H1 (cell line): Measurements from ENCODE around the gene DICER1. TPM values are rescaled to one million over a fixed set of nuclear protein-coding genes. Genes with fewer than 3 reads are reported as not detected.

ENCODE experiments used
- CTCF ChIA-PET: fragments of 300-600 bp; sonication (Branson Sonifier 250); formaldehyde crosslinking; loops from one replicate; lab custom pipeline; 2021; ENCODE audit not compliant: partially characterized antibody; lab: Charles Lee
- POLR2A ChIA-PET: fragments of 300-600 bp; sonication (Branson Sonifier 250); formaldehyde crosslinking; loops from one replicate; lab custom pipeline; 2021; ENCODE audit warnings: inconsistent platforms; ENCODE audit not compliant: partially characterized antibody; lab: Charles Lee
- DNase-seq, 2 experiments: peaks; one replicate each; pipeline versions ENCODE4 v3.0.0 to v3.0.0-alpha.2; 2010 to 2022; ENCODE audit warnings: low spot score in 2 of 2, low read depth in 1 of 2, mixed read lengths in 1 of 2
- FAIRE-seq: peaks from 2 replicates; lab custom pipeline; 2011; peaks lifted over from hg19 to GRCh38; lab: Jason Lieb, UNC
- H2AFZ ChIP-seq: 2 replicates; pipeline ENCODE4 v1.8.1; 2012; ENCODE audit warnings: low read length, inconsistent platforms
- H2AK5ac ChIP-seq: 2 replicates; pipeline ENCODE4 v1.6.1; 2013; ENCODE audit warnings: low read depth, low read length
- H2BK120ac ChIP-seq: replicated peaks from 2 replicates; pipeline ENCODE3; 2013; ENCODE audit warnings: low read depth, low read length, inconsistent platforms
- H2BK12ac ChIP-seq: 2 replicates; pipeline ENCODE4 v1.6.1; 2013; ENCODE audit warnings: low read depth, low read length
- H2BK15ac ChIP-seq: 2 replicates; pipeline ENCODE4 v1.6.1; 2013; ENCODE audit warnings: low read length
- H2BK20ac ChIP-seq: 2 replicates; pipeline ENCODE4 v1.6.1; 2013; ENCODE audit warnings: low read length
- H2BK5ac ChIP-seq: 2 replicates; pipeline ENCODE4 v1.6.1; 2013; ENCODE audit warnings: low read depth, low read length
- H3K14ac ChIP-seq: 2 replicates; pipeline ENCODE4 v1.6.1; 2013; ENCODE audit warnings: inconsistent platforms; ENCODE audit not compliant: insufficient read length
- H3K18ac ChIP-seq: 2 replicates; pipeline ENCODE4 v1.6.1; 2013; ENCODE audit warnings: low read length; ENCODE audit errors: extremely low read depth
- H3K23ac ChIP-seq: 2 replicates; pipeline ENCODE4 v1.6.1; 2013; ENCODE audit warnings: inconsistent platforms; ENCODE audit not compliant: insufficient read length
- H3K23me2 ChIP-seq: 2 replicates; pipeline ENCODE4 v1.6.1; 2013; ENCODE audit warnings: low read depth, low read length
- H3K27ac ChIP-seq: 2 replicates; pipeline ENCODE4 v1.6.1; 2011; ENCODE audit warnings: low read depth, low read length, inconsistent platforms
- H3K27me3 ChIP-seq, 4 experiments: replicated peaks in 1 of 4; 1 replicate in 1 of 4; 2 replicates in 3 of 4; pipeline versions ENCODE4 v1.6.1 to v1.8.1; 2011 to 2013; ENCODE audit warnings: low read length in 3 of 4, mild to moderate bottlenecking in 3 of 4, inconsistent platforms in 2 of 4, mixed read lengths in 2 of 4, moderate library complexity in 1 of 4; ENCODE audit not compliant: control insufficient read depth in 3 of 4, insufficient read depth in 3 of 4; ENCODE audit errors: extremely low read depth in 1 of 4
- H3K36me3 ChIP-seq, 4 experiments: 2 replicates each; pipeline versions ENCODE4 v1.6.1 to v1.8.1; 2011 to 2013; ENCODE audit warnings: mild to moderate bottlenecking in 4 of 4, low read length in 3 of 4, moderate library complexity in 2 of 4, control low read depth in 1 of 4, inconsistent platforms in 1 of 4; ENCODE audit not compliant: insufficient read depth in 4 of 4, control insufficient read depth in 2 of 4
- H3K4ac ChIP-seq: replicated peaks from 2 replicates; pipeline ENCODE3; 2013; ENCODE audit warnings: low read length, low read depth, mixed read lengths, inconsistent platforms; ENCODE audit not compliant: insufficient read length
- H3K4me1 ChIP-seq, 4 experiments: replicated peaks in 1 of 4; 1 replicate in 1 of 4; 2 replicates in 3 of 4; pipeline versions ENCODE4 v1.6.1 to v1.8.1; 2011 to 2013; ENCODE audit warnings: low read length in 3 of 4, inconsistent platforms in 2 of 4, mixed read lengths in 1 of 4; ENCODE audit not compliant: insufficient read depth in 4 of 4, control insufficient read depth in 3 of 4
- H3K4me2 ChIP-seq, 2 experiments: 2 replicates each; pipeline versions ENCODE4 v1.6.1 to v1.8.1; 2011 to 2013; ENCODE audit warnings: low read depth in 2 of 2, low read length in 2 of 2, control low read depth in 1 of 2, inconsistent platforms in 1 of 2, mild to moderate bottlenecking in 1 of 2; ENCODE audit not compliant: insufficient read depth in 1 of 2
- H3K4me3 ChIP-seq, 4 experiments: fragments of 200-600, 300-600 bp in 1 of 4; sonication (generic), shearing (Covaris generic), sonication (Bioruptor Twin) in 1 of 4; 2 replicates each; pipeline versions ENCODE4 v1.5.1 to v1.8.1; 2011 to 2016; ENCODE audit warnings: low read length in 4 of 4, low read depth in 3 of 4, control low read depth in 2 of 4, inconsistent platforms in 2 of 4, mild to moderate bottlenecking in 2 of 4, mixed read lengths in 1 of 4, moderate library complexity in 1 of 4; ENCODE audit not compliant: insufficient read depth in 2 of 4; ENCODE audit errors: extremely low read depth in 1 of 4
- H3K56ac ChIP-seq: replicated peaks from 2 replicates; pipeline ENCODE3; 2013; ENCODE audit warnings: low read depth, mild to moderate bottlenecking, mixed read lengths, low read length, inconsistent platforms; ENCODE audit not compliant: insufficient read length
- H3K79me1 ChIP-seq: 2 replicates; pipeline ENCODE4 v1.6.1; 2013; ENCODE audit warnings: low read depth, low read length, control low read depth
- H3K79me2 ChIP-seq, 2 experiments: 2 replicates each; pipeline versions ENCODE4 v1.6.1 to v1.8.1; 2012 to 2013; ENCODE audit warnings: low read length in 2 of 2, mild to moderate bottlenecking in 2 of 2, inconsistent platforms in 1 of 2; ENCODE audit not compliant: insufficient read depth in 2 of 2, control insufficient read depth in 1 of 2
- H3K9ac ChIP-seq, 4 experiments: replicated peaks in 1 of 4; 1 replicate in 1 of 4; 2 replicates in 3 of 4; pipeline versions ENCODE4 v1.6.1 to v1.8.1; 2011 to 2013; ENCODE audit warnings: low read depth in 3 of 4, low read length in 3 of 4, control low read depth in 2 of 4, mild to moderate bottlenecking in 2 of 4, moderate library complexity in 2 of 4, inconsistent platforms in 1 of 4; ENCODE audit errors: extremely low read depth in 1 of 4
- H3K9me3 ChIP-seq, 2 experiments: 2 replicates each; pipeline versions ENCODE4 v1.6.1 to v1.8.1; 2012 to 2013; ENCODE audit warnings: mild to moderate bottlenecking in 2 of 2, moderate library complexity in 2 of 2, control low read depth in 1 of 2, inconsistent platforms in 1 of 2, low read depth in 1 of 2, low read length in 1 of 2, mixed read lengths in 1 of 2; ENCODE audit not compliant: insufficient read depth in 2 of 2
- H4K20me1 ChIP-seq, 2 experiments: replicated peaks in 1 of 2; 2 replicates each; pipeline versions ENCODE3 to v1.8.1; 2011 to 2013; ENCODE audit warnings: inconsistent platforms in 2 of 2, low read length in 2 of 2, mild to moderate bottlenecking in 1 of 2; ENCODE audit not compliant: insufficient read depth in 2 of 2, control insufficient read depth in 1 of 2
- H4K5ac ChIP-seq: 2 replicates; pipeline ENCODE4 v1.6.1; 2013; ENCODE audit warnings: low read length, low read depth, mixed read lengths, inconsistent platforms; ENCODE audit not compliant: insufficient read length
- H4K8ac ChIP-seq: 2 replicates; pipeline ENCODE4 v1.8.0; 2013; ENCODE audit warnings: mild to moderate bottlenecking, moderate library complexity, low read length, inconsistent platforms; ENCODE audit not compliant: insufficient read depth; ENCODE audit errors: extremely low read depth
- H4K91ac ChIP-seq: replicated peaks from 2 replicates; pipeline ENCODE3; 2013; ENCODE audit warnings: low read length, mixed read lengths, inconsistent platforms; ENCODE audit not compliant: insufficient read length
- CEBPB ChIP-seq: IDR thresholded peaks from 2 replicates; pipeline ENCODE4 v1.6.1; 2012; ENCODE audit warnings: low read depth, low read length
- CTBP2 ChIP-seq: IDR thresholded peaks from 2 replicates; pipeline ENCODE4 v1.7.0; 2011; ENCODE audit warnings: borderline replicate concordance, mild to moderate bottlenecking, moderate library complexity, mixed read lengths, low read length; ENCODE audit not compliant: insufficient read depth, insufficient read length
- KDM1A ChIP-seq: fragments of 200-600, 300-600 bp; sonication (generic); IDR thresholded peaks from 2 replicates; pipeline ENCODE4 v1.7.1; 2016; ENCODE audit warnings: mild to moderate bottlenecking, low read length, borderline replicate concordance
- WGBS, 2 experiments: shearing (Covaris generic) in 1 of 2; methylation state at CpG; one replicate each; pipeline versions ENCODE4 v1.1.6 to v1.1.7; 2013 to 2015; ENCODE audit warnings: low lambda C conversion rate in 2 of 2, mixed read lengths in 2 of 2, inconsistent platforms in 1 of 2, low coverage in 1 of 2, missing lambda C conversion rate in 1 of 2; ENCODE audit not compliant: insufficient replicate concordance in 2 of 2, insufficient coverage in 1 of 2, insufficient read length in 1 of 2; ENCODE audit errors: extremely low coverage in 1 of 2, missing lambda C conversion rate in 1 of 2; 5-methylcytosine and 5-hydroxymethylcytosine counted together
- polyA plus RNA-seq, 7 experiments: library from polyadenylated mRNA; depleted of rRNA in 3 of 7; stranded (reverse) in 5 of 7; unstranded in 2 of 7; fragments of >200 nt in 5 of 7; fragments of 200-250 nt in 2 of 7; gene quantifications; 1 replicate in 5 of 7; 2 replicates in 1 of 7; 4 replicates in 1 of 7; pipeline versions ENCODE4 v1.2.1 to v1.2.3, GENCODE V29; 2011 to 2013; ENCODE audit warnings: missing spikeins in 2 of 7, mixed read lengths in 2 of 7
- total RNA-seq: library from RNA; stranded (reverse); fragmentation: NEBNext Ultra II Directional; extraction: Animal tissue kit (Norgen Biotek cat#: 25700); gene quantifications from 2 replicates; pipeline ENCODE4 v1.2.1, GENCODE V29; 2021

DICER1 gene
- total and polyA plus RNA-seq, 2 of the 8 experiments (the other 6 are each of a cell fraction or from before 2014, with no cell fraction given), result 11.9 to 61.8 TPM

DNA sequence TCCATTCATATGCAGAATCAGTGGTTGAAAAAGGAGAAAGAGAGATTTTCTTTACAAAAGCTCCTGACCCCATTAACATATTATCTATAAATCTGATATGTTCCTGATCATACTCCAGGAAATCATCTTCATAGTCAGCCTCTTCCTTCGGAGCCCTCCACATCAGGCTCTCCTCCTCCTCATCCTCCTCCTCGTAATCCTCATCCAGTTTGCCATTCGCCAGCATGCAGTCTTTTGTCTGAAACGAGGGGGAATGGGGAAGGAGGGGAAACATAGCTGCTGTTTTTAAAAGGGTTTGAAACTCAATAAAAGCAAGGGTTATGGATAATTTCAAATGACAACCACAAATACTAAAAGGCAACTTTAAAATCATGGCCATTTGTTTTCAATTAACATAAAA is 60.9 kb downstream of the DICER1 start:
- Histone ChIP-seq H2AFZ (no peak overlapping the region), H3K27me3 (no peaks in the 10 kb centered on the region), H3K9ac (no peak overlapping the region; a peak in 1 of 7 replicates), H3K79me2 (no peaks in the 10 kb centered on the region), H2BK120ac (no peak overlapping the region), H3K56ac (no peak overlapping the region), H4K5ac (no peak overlapping the region), H4K91ac (no peak overlapping the region), H4K20me1 (no peaks in the 10 kb centered on the region), H2BK20ac (no peak overlapping the region), H3K79me1 (no peaks in the 10 kb centered on the region; the same call in 1 of the 2 replicates), H3K4ac (no peak overlapping the region), H3K9me3 (no peaks in the 10 kb centered on the region), H2BK5ac (no peak overlapping the region), H2BK12ac (no peak overlapping the region), H3K23ac (no peak overlapping the region), H3K4me3 (no peak overlapping the region; a peak in 1 of 8 replicates), H4K8ac (no peak overlapping the region), H3K36me3 (peaks cover 0 to 23% (median 4%) of the 10 kb centered on the region in 4 experiments; a peak in 7 of 8 replicates), H2AK5ac (no peak overlapping the region), H3K27ac (no peak overlapping the region), H3K18ac (no peak overlapping the region), H3K23me2 (no peaks in the 10 kb centered on the region), H2BK15ac (no peak overlapping the region), H3K14ac (no peak overlapping the region), H3K4me2 (no peak overlapping the region; a peak in 1 of 4 replicates), H3K4me1 (peaks cover 0 to 5% (median 2%) of the 10 kb centered on the region in 4 experiments; a peak in 5 of 7 replicates)
- no peak for DNase-seq
- ChIA-PET CTCF (interaction anchor here (0.6 to 1.6 kb wide), 5 partner anchors 11 to 971 kb away, joined by 3 to 8 read pairs (median 3); no protein-coding TSS in a partner anchor), POLR2A (interaction anchor here (1.1 to 1.3 kb wide), 2 partner anchors 8 to 14 kb away, joined by 3 to 4 read pairs; no protein-coding TSS in a partner anchor)
- 61% methylated on average over 4 of the region's 4 CpGs; no CpG with 5 or more reads in 1 of the 2 experiments for WGBS, 2 experiments
- TF ChIP-seq KDM1A (no peak), CTBP2 (no peak), CEBPB (no peak)
- FAIRE-seq, result no peak
